Measurements from ENCODE around the gene STX16.

The STX16 gene

DNA sequence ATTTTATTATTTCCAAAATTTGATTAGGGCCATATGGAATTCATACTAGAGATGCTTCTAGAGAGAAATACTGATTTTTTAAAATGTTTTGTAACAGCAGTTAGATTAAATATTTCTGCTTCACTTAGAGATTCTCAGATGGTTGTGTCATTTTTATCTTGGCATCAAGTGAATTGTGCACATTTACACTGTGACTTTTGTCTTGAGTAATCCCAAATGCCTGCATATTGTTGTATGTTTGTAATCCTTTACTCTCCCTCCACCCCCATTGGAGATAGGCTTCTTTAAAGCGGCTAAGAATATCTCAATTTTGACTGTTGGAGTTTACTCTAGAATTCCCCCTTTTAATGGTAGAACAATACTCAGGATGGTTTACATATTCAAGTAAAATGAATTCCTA lies 19.0 kb downstream of the STX16 start:
- TF ChIP-seq YY1 (IDR thresholded peaks at IDR 0.05; ENCODE audit: low read depth) (no peak), CREB1 (IDR thresholded peaks at IDR 0.05; ENCODE audit: low read depth) (no peak), TAF1 (IDR thresholded peaks at IDR 0.05; ENCODE audit: low read depth) (no peak), EP300 (IDR thresholded peaks at IDR 0.05; ENCODE audit: borderline replicate concordance) (no peak), TEAD4 (IDR thresholded peaks at IDR 0.05) (no peak), TCF12 (IDR thresholded peaks at IDR 0.05; ENCODE audit: low read depth) (no peak), FOXM1 (IDR thresholded peaks at IDR 0.05; ENCODE audit: borderline replicate concordance, low read depth) (no peak), RAD21 (IDR thresholded peaks at IDR 0.05; ENCODE audit: low read depth) (no peak), NFIC (IDR thresholded peaks at IDR 0.05) (no peak), CEBPB (IDR thresholded peaks at IDR 0.05) (no peak)
- TF ChIP-seq, protein P1, sequence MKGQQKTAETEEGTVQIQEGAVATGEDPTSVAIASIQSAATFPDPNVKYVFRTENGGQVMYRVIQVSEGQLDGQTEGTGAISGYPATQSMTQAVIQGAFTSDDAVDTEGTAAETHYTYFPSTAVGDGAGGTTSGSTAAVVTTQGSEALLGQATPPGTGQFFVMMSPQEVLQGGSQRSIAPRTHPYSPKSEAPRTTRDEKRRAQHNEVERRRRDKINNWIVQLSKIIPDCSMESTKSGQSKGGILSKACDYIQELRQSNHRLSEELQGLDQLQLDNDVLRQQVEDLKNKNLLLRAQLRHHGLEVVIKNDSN (IDR thresholded peaks at IDR 0.05), result no peak

DNA sequence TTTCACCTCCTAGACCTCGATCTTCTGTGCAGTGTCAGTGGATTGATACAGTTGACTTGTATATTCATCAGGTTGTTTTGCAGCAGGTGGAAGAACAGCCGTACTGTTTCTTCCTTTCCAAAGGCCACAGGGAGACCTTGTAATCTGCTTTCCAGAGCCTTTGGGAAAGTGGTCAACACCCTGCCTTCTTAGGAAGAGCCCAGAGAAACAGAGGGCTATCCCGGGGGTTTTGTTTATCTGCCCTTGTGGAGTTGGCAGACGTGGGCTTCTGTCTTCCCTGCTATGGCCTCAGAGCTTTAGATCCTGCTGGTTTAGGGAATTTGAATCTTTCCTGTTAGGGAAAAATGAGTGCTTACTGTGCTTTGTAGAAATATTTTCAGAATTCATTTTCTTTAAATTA lies 19.6 kb downstream of the STX16 start:
- TF ChIP-seq, protein P1 (IDR thresholded peaks at IDR 0.05), result no peak
- no peak for TF ChIP-seq NFIC (IDR thresholded peaks at IDR 0.05)
- no peak for TF ChIP-seq RAD21 (IDR thresholded peaks at IDR 0.05; ENCODE audit: low read depth)

- TF ChIP-seq CREB1 (IDR thresholded peaks at IDR 0.05; ENCODE audit: low read depth) (no peak), ZBTB7A (IDR thresholded peaks at IDR 0.05; ENCODE audit: low read depth) (no peak), TEAD4 (IDR thresholded peaks at IDR 0.05) (no peak), TCF12 (IDR thresholded peaks at IDR 0.05; ENCODE audit: low read depth) (no peak), YY1 (IDR thresholded peaks at IDR 0.05; ENCODE audit: low read depth) (no peak), EGR1 (IDR thresholded peaks at IDR 0.05) (no peak), EP300 (IDR thresholded peaks at IDR 0.05; ENCODE audit: borderline replicate concordance) (no peak), FOXM1 (IDR thresholded peaks at IDR 0.05; ENCODE audit: borderline replicate concordance, low read depth) (no peak), TAF1 (IDR thresholded peaks at IDR 0.05; ENCODE audit: low read depth) (no peak), RAD21 (IDR thresholded peaks at IDR 0.05; ENCODE audit: low read depth) (no peak), CEBPB (IDR thresholded peaks at IDR 0.05) (no peak)
- TF ChIP-seq, protein P1 (IDR thresholded peaks at IDR 0.05), result no peak
- TF ChIP-seq, protein P2, sequence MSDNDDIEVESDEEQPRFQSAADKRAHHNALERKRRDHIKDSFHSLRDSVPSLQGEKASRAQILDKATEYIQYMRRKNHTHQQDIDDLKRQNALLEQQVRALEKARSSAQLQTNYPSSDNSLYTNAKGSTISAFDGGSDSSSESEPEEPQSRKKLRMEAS (IDR thresholded peaks at IDR 0.05), result no peak
- TF ChIP-seq, protein P3, sequence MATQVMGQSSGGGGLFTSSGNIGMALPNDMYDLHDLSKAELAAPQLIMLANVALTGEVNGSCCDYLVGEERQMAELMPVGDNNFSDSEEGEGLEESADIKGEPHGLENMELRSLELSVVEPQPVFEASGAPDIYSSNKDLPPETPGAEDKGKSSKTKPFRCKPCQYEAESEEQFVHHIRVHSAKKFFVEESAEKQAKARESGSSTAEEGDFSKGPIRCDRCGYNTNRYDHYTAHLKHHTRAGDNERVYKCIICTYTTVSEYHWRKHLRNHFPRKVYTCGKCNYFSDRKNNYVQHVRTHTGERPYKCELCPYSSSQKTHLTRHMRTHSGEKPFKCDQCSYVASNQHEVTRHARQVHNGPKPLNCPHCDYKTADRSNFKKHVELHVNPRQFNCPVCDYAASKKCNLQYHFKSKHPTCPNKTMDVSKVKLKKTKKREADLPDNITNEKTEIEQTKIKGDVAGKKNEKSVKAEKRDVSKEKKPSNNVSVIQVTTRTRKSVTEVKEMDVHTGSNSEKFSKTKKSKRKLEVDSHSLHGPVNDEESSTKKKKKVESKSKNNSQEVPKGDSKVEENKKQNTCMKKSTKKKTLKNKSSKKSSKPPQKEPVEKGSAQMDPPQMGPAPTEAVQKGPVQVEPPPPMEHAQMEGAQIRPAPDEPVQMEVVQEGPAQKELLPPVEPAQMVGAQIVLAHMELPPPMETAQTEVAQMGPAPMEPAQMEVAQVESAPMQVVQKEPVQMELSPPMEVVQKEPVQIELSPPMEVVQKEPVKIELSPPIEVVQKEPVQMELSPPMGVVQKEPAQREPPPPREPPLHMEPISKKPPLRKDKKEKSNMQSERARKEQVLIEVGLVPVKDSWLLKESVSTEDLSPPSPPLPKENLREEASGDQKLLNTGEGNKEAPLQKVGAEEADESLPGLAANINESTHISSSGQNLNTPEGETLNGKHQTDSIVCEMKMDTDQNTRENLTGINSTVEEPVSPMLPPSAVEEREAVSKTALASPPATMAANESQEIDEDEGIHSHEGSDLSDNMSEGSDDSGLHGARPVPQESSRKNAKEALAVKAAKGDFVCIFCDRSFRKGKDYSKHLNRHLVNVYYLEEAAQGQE (IDR thresholded peaks at IDR 0.05; ENCODE audit: low read depth), result no peak
These were observed 22.0 kb downstream of the STX16 start for GRCh38 chr20:58673119-58673518.

DNA sequence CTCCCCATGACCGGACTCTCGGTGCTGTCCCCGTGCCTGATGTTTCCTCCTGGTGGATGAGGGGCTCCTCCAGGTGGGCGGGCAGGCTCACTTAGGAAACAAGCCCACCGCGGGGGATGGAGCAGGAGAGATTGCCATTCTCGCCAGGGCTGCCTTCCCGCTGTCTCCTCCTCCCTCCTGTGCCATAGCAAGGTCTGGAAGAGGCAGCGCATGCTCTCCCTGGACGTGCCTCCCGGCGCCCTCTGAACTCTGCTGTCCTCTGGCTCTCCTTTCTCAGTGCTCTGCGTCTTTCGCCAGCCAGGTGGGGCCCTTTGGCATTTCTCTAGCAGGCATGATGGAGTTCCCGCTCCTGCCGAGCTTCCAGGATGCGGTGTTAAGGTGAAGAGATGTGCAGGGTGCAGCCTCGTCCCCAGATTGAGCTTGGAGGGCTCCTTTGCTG lies 24.1 kb downstream of the STX16 start:
- TF ChIP-seq, protein P3 (IDR thresholded peaks at IDR 0.05; ENCODE audit: low read depth), result no peak
- TF ChIP-seq RAD21 (IDR thresholded peaks at IDR 0.05; ENCODE audit: low read depth) (no peak), CREB1 (IDR thresholded peaks at IDR 0.05; ENCODE audit: low read depth) (no peak), EP300 (IDR thresholded peaks at IDR 0.05; ENCODE audit: borderline replicate concordance) (no peak), TAF1 (IDR thresholded peaks at IDR 0.05; ENCODE audit: low read depth) (no peak), CEBPB (IDR thresholded peaks at IDR 0.05) (no peak), FOXM1 (IDR thresholded peaks at IDR 0.05; ENCODE audit: borderline replicate concordance, low read depth) (no peak), YY1 (IDR thresholded peaks at IDR 0.05; ENCODE audit: low read depth) (no peak), EGR1 (IDR thresholded peaks at IDR 0.05) (no peak), ZBTB7A (IDR thresholded peaks at IDR 0.05; ENCODE audit: low read depth) (no peak), TCF12 (IDR thresholded peaks at IDR 0.05; ENCODE audit: low read depth) (no peak), TEAD4 (IDR thresholded peaks at IDR 0.05) (no peak), NFIC (IDR thresholded peaks at IDR 0.05) (no peak)
- TF ChIP-seq, protein P1 (IDR thresholded peaks at IDR 0.05), result no peak
- TF ChIP-seq, protein P2 (IDR thresholded peaks at IDR 0.05), result no peak

DNA sequence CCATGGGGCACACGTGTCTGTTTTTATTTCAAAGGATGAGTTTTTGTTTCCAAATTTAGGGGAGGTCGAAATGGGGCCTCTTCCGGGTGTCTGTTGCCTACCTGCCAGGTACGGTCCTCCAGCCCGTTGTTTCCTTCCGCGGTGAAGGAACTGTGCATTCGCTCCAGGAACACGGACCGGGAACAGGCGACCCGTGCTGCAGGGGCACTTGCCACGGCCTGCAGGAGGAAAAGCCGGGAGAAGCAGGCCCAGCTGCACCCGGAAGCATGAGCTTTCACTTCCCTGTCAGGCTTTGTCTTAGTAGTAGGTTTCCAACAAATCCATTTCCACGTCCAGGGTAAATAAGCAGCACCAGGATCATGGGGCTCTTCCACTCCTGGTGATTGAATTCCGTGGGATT lies 24.6 kb downstream of the STX16 start:
- TF ChIP-seq YY1 (IDR thresholded peaks at IDR 0.05; ENCODE audit: low read depth) (no peak), FOXM1 (IDR thresholded peaks at IDR 0.05; ENCODE audit: borderline replicate concordance, low read depth) (no peak), TEAD4 (IDR thresholded peaks at IDR 0.05) (no peak), RAD21 (IDR thresholded peaks at IDR 0.05; ENCODE audit: low read depth) (no peak)
